ENCODE results near the gene KCNAB3. TPM values are rescaled to one million over a fixed set of nuclear protein-coding genes. Genes with fewer than 3 reads are reported as not detected.

KCNAB3 gene
- total and polyA plus RNA-seq, 2 donors (not counting 3 experiments of a cell fraction or from before 2014, with no cell fraction given), result 1.3 to 2.4 TPM

DNA sequence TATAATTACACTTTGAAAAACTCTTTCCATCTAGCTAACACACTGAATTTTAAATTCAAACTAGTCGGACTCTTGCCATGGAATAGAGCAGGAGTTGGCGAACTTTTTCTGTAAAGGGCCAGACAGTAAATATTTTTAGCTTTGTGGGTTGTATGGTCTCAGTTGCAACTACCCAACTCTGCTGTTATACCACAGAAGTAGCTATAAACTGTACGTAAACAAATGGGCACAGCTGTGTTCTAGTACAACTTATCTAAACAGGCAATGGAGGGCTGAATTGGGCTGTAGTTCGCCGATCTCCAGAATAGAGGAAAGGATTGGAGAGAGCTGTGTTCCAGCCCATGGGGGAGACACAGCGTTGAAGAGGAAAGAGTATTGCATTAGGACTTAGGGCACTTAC, 11.1 kb upstream of the KCNAB3 start:
- H3K36me3 ChIP-seq (ENCODE audit: control insufficient read depth in 2 of 2, extremely low read depth in 1 of 2, insufficient read depth in 2 of 2, low read length in 2 of 2), result peaks cover 15 to 37% of the 10 kb centered on the region in 2 experiments
- no peaks in the 10 kb centered on the region for H3K4me1 ChIP-seq (ENCODE audit: control insufficient read depth, extremely low read depth, insufficient read depth, low read length)
- no peaks in the 10 kb centered on the region for H4K20me1 ChIP-seq (replicated peaks; ENCODE audit: control insufficient read depth, extremely low read depth, insufficient read depth, low read length)
- ChIA-PET POLR2A (no interaction called here), CTCF (interaction anchor here (0.9 to 3.1 kb wide), 7 partner anchors 22 to 120 kb away, joined by 3 to 9 read pairs (median 5); no protein-coding TSS in a partner anchor)
- no peaks in the 10 kb centered on the region for H3K79me2 ChIP-seq (ENCODE audit: control insufficient read depth, insufficient read depth, low read length)
- no peak overlapping the region for H3K4me2 ChIP-seq (ENCODE audit: insufficient read depth, low read length)
- dilution Hi-C loops (cut with MboI; ENCODE audit: extremely low pct_ligation_motif_present, low sequenced_read_pairs) (no loop called here), intact Hi-C loops (cut with micrococcal nuclease) (no loop called here)
- no TSS peak for BruUV-seq (replicated peaks)
- no peak overlapping the region for H2AFZ ChIP-seq (ENCODE audit: low read depth, low read length)
- FAIRE-seq (no peak), DNase-seq (ENCODE audit: low read depth, low spot score) (no peak)
- H3K4me3 ChIP-seq (replicated peaks in 1 of 3; ENCODE audit: insufficient read depth in 1 of 3, low read depth in 1 of 3, low read length in 3 of 3), result no peak overlapping the region
- TF ChIP-seq MYC (IDR thresholded peaks at IDR 0.05; ENCODE audit: low read depth, low read length), result no peak
- no peak for TF ChIP-seq POLR2A (IDR thresholded peaks at IDR 0.05; ENCODE audit: low read depth, low read length)
- TF ChIP-seq EZH2 (IDR thresholded peaks at IDR 0.05; ENCODE audit: borderline replicate concordance, low read depth, low read length, severe bottlenecking), result no peak
- no peak for TF ChIP-seq POLR2AphosphoS5 (IDR thresholded peaks at IDR 0.05; ENCODE audit: insufficient read depth, low read depth, low read length)
- TF ChIP-seq JUN (IDR thresholded peaks at IDR 0.05; ENCODE audit: borderline replicate concordance, insufficient read depth, insufficient read length, low read depth), result no peak
- TF ChIP-seq, protein P1, sequence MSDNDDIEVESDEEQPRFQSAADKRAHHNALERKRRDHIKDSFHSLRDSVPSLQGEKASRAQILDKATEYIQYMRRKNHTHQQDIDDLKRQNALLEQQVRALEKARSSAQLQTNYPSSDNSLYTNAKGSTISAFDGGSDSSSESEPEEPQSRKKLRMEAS (IDR thresholded peaks at IDR 0.05; ENCODE audit: insufficient read depth, insufficient read length), result no peak
- TF ChIP-seq, protein P2, sequence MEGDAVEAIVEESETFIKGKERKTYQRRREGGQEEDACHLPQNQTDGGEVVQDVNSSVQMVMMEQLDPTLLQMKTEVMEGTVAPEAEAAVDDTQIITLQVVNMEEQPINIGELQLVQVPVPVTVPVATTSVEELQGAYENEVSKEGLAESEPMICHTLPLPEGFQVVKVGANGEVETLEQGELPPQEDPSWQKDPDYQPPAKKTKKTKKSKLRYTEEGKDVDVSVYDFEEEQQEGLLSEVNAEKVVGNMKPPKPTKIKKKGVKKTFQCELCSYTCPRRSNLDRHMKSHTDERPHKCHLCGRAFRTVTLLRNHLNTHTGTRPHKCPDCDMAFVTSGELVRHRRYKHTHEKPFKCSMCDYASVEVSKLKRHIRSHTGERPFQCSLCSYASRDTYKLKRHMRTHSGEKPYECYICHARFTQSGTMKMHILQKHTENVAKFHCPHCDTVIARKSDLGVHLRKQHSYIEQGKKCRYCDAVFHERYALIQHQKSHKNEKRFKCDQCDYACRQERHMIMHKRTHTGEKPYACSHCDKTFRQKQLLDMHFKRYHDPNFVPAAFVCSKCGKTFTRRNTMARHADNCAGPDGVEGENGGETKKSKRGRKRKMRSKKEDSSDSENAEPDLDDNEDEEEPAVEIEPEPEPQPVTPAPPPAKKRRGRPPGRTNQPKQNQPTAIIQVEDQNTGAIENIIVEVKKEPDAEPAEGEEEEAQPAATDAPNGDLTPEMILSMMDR (IDR thresholded peaks at IDR 0.05; ENCODE audit: extremely low read depth in 1 of 2, insufficient read depth in 1 of 2, low read depth in 1 of 2, low read length in 2 of 2), result no peak
- no peak for TF ChIP-seq FOS (IDR thresholded peaks at IDR 0.05; ENCODE audit: borderline replicate concordance, insufficient read depth, low read length)
- no peak for TF ChIP-seq GATA2 (IDR thresholded peaks at IDR 0.05; ENCODE audit: insufficient read depth, insufficient read length, low read depth, low read length)
- H3K9ac ChIP-seq (replicated peaks; ENCODE audit: extremely low read depth, insufficient read depth, low read length), result no peak overlapping the region
- H3K27ac ChIP-seq (ENCODE audit: insufficient read depth, low read depth, low read length), result no peak overlapping the region
- no peaks in the 10 kb centered on the region for H3K9me3 ChIP-seq (replicated peaks; ENCODE audit: control insufficient read depth, insufficient read depth, low read length)
- H3K9me1 ChIP-seq (replicated peaks; ENCODE audit: control insufficient read depth, extremely low read depth, insufficient read depth, low read length), result no peaks in the 10 kb centered on the region
- no peaks in the 10 kb centered on the region for H3K27me3 ChIP-seq (ENCODE audit: control insufficient read depth in 2 of 2, insufficient read depth in 2 of 2, low read length in 2 of 2)
